ENCODE data around the gene LIMK2. TPM values are rescaled to one million over a fixed set of nuclear protein-coding genes. Genes with fewer than 3 reads are reported as not detected.
"Not testable (repeated sequence)": the region's sequence is repeated elsewhere in the genome, so short reads cannot be mapped to it uniquely, and the experiment has no call there.

Gene LIMK2
- total RNA-seq: 34.2 and 35.9 TPM in 2 replicates

DNA sequence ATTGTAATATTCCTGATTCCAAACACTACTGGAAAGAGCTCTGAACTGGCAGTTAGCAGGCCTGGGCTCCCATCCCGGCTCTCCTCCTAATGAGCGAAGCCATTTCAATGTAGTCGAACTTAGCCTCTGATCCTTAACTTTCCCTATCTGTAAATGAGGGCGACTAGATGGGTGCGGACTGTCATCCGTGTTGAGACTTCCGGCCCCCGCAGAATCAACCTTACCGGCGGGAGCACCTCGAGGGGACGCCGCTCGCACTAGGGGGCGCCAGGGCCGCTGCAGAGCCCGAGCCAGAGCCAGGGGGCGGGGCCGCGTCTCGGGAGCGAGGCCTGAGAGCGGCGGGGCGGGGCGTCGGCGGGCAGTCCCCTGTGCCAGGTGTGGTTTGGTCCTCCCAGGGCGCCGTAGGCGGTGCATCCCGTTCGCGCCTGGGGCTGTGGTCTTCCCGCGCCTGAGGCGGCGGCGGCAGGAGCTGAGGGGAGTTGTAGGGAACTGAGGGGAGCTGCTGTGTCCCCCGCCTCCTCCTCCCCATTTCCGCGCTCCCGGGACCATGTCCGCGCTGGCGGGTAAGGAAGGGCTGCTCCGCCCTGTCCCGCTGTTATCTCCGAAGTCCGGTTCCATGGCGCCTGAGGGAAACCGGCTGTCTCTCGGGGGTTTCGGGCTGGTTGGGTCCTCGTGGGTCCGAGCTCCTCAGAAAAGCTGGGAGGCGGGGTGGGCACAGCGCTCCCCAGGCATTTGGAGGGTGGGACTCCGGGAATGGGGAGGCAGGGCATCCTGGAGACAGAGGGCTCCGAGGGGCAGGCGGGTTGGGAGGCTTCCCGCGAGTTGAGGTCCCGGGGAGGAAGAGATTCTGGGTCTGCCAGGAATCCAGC lies at the start of gene LIMK2:
Gene LIMK2, plus strand, starts transcription at position 437 of the 869 bp plus-strand sequence. Its CDS starts 111 bp downstream, at position 548.
- intact Hi-C loops (cut with micrococcal nuclease): loop anchor here (1.0 to 2.0 kb wide), 5 partner anchors 19 to 243 kb away; partner anchors contain the start of genes MORC2, PIK3IP1 and TUG1
- Mint-ChIP-seq H3K9me3 (no peaks in the 10 kb centered on the region), H3K27ac (peak within 1 kb of the TSS; percentile 86), H3K4me3 (peak within 1 kb of the TSS; percentile 88), H3K4me1 (peaks cover 43% of the 10 kb centered on the region), H3K27me3 (no peaks in the 10 kb centered on the region), H3K36me3 (ENCODE audit: low read depth) (no peaks in the 10 kb centered on the region)
- DNase-seq: peak; percentile 99

DNA sequence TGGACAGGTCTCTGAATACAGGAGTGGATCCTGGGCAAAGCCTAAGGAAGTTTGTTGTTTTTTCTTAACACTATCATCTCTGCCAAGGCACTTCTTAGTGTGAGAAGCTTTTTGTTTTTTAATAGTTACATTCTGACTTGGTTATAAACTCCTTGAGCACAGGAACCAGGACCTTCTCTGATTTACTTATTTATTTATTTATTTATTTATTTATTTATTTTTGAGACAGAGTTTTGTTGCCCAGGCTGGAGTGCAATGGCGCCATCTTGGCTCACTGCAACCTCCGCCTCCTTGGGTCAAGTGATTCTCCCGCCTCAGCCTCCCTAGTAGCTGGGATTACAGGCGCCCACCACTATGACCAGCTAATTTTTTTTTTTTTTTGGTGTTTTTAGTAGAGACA lies 41.1 kb upstream of the LIMK2 start:
- Mint-ChIP-seq H3K36me3 (ENCODE audit: low read depth) (peaks cover 26% of the 10 kb centered on the region), H3K4me3 (no peak overlapping the region), H3K4me1 (peaks cover 26% of the 10 kb centered on the region), H3K9me3 (no peaks in the 10 kb centered on the region), H3K27me3 (no peaks in the 10 kb centered on the region), H3K27ac (no peak overlapping the region)
- intact Hi-C loops (cut with micrococcal nuclease): no loop called here
- DNase-seq: no peak

DNA sequence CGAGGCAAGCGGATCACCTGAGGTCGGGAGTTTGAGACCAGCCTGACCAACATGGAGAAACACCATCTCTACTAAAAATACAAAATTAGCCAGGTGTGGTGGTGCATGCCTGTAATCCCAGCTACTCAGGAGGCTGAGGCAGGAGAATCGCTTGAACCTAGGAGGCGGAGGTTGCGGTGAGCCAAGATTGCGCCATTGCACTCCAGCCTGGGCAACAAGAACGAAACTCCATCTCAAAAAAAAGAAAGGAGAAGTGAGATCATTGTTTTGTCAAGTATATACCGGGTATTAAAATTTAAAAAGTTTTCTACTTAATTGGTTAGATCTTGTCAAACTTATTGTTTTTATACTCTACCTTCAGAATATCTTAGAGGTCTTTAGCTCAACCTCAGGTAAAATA lies 40.4 kb upstream of the LIMK2 start:
- H3K4me3 Mint-ChIP-seq; DNase-seq; H3K27me3 Mint-ChIP-seq; intact Hi-C loops (cut with micrococcal nuclease); H3K9me3 Mint-ChIP-seq; H3K27ac Mint-ChIP-seq: not testable (repeated sequence)
- H3K36me3 Mint-ChIP-seq (ENCODE audit: low read depth): peaks cover 23% of the 10 kb centered on the region
- H3K4me1 Mint-ChIP-seq: peaks cover 24% of the 10 kb centered on the region

GRCh38 chr22:31173386-31174145 lies 38.5 kb upstream of the LIMK2 start:
- Mint-ChIP-seq H3K9me3 (no peaks in the 10 kb centered on the region), H3K27me3 (no peaks in the 10 kb centered on the region), H3K27ac (peak overlapping the region; percentile 72), H3K36me3 (ENCODE audit: low read depth) (peaks cover 19% of the 10 kb centered on the region), H3K4me3 (peak overlapping the region; percentile 19), H3K4me1 (peaks cover 15% of the 10 kb centered on the region)
- no peak for DNase-seq
- intact Hi-C loops (cut with micrococcal nuclease): no loop called here

- peaks cover 16% of the 10 kb centered on the region for H3K4me1 Mint-ChIP-seq
- peaks cover 23% of the 10 kb centered on the region for H3K36me3 Mint-ChIP-seq (ENCODE audit: low read depth)
- no peak for DNase-seq
- intact Hi-C loops (cut with micrococcal nuclease): no loop called here
- no peaks in the 10 kb centered on the region for H3K9me3 Mint-ChIP-seq
- no peak overlapping the region for H3K27ac Mint-ChIP-seq
- H3K4me3 Mint-ChIP-seq: no peak overlapping the region
- no peaks in the 10 kb centered on the region for H3K27me3 Mint-ChIP-seq
Observed at GRCh38 chr22:31176923-31177322, 35.2 kb upstream of the LIMK2 start.

GRCh38 chr22:31177420-31178162 lies 34.5 kb upstream of the LIMK2 start:
- peaks cover 23% of the 10 kb centered on the region for H3K36me3 Mint-ChIP-seq (ENCODE audit: low read depth)
- intact Hi-C loops (cut with micrococcal nuclease): no loop called here

DNA sequence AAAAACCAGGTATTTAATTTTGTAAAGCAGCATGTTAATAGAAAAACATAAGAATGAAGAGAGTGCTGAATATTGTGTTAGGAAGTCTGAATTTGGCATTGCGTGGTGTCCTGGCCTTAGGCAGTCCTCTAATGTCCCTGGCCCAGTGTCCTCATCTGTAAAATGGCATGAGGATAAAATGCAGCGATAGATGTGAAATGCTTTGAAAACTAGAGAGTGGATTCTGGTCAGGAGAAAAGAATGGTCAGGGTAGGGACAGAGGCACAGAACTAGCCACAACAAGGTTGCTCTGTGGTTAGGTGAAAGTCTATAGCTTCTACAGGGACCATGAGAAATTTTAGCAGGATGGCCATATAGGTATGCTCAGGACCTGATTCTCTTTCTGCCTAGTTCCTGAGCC lies 33.2 kb upstream of the LIMK2 start:
- no peak for DNase-seq
- Mint-ChIP-seq H3K36me3 (ENCODE audit: low read depth) (peaks cover 21% of the 10 kb centered on the region), H3K4me3 (no peak overlapping the region), H3K9me3 (no peaks in the 10 kb centered on the region), H3K4me1 (peaks cover 3% of the 10 kb centered on the region), H3K27ac (no peak overlapping the region), H3K27me3 (no peaks in the 10 kb centered on the region)
- intact Hi-C loops (cut with micrococcal nuclease): no loop called here

More at GRCh38 chr22:31177420-31178162, 34.5 kb upstream of the LIMK2 start:
- Mint-ChIP-seq H3K27me3 (no peaks in the 10 kb centered on the region), H3K4me1 (peaks cover 14% of the 10 kb centered on the region), H3K27ac (no peak overlapping the region), H3K4me3 (no peak overlapping the region), H3K9me3 (no peaks in the 10 kb centered on the region)
- no peak for DNase-seq

DNA sequence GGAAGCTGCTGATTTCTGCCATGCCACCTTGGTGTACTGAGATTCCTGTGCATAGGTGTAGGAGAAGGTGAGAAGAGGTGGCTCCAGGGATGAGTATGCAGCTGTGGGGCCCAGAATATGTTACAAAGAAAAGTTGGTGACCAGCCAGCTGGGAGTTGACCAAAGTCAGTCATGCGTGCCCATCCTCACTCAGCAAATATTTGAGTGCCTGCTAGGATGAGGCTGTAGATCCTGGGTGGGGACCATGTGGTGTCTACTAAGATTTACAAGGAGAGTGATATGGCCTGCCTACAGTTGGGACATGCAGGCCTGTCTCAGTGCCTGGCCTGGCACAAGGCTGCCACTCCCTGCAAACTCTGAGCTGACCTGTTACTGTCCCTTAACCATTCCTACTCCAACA lies 32.8 kb upstream of the LIMK2 start:
- intact Hi-C loops (cut with micrococcal nuclease): no loop called here
- H3K27ac Mint-ChIP-seq: no peak overlapping the region

DNA sequence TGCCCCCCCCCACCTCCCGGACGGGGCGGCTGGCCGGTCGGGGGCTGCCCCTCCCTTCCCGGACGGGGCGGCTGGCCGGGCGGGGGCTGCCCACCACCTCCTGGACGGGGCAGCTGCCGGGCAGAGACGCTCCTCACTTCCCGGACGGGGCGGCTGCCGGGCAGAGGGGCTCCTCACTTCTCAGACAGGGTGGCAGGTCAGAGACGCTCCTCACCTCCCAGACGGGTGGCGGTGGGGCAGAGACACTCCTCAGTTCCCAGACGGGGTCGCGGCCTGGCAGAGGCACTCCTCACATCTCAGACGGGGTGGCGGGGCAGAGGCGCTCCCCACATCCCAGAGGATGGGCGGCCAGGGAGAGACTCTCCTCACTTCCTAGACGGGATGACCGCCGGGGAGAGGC lies 28.1 kb upstream of the LIMK2 start:
- H3K27me3 Mint-ChIP-seq: no peaks in the 10 kb centered on the region
- H3K9me3 Mint-ChIP-seq: no peaks in the 10 kb centered on the region
- no peak overlapping the region for H3K27ac Mint-ChIP-seq
- DNase-seq: no peak
- no peak overlapping the region for H3K4me3 Mint-ChIP-seq
- H3K36me3 Mint-ChIP-seq (ENCODE audit: low read depth): peaks cover 21% of the 10 kb centered on the region
- H3K4me1 Mint-ChIP-seq: peaks cover 2% of the 10 kb centered on the region
- intact Hi-C loops (cut with micrococcal nuclease): no loop called here

More for the DNA sequence above, 32.8 kb upstream of the LIMK2 start:
- no peak overlapping the region for H3K4me3 Mint-ChIP-seq
- H3K4me1 Mint-ChIP-seq: peaks cover 2% of the 10 kb centered on the region
- peaks cover 23% of the 10 kb centered on the region for H3K36me3 Mint-ChIP-seq (ENCODE audit: low read depth)
- H3K9me3 Mint-ChIP-seq: no peaks in the 10 kb centered on the region
- DNase-seq: no peak
- H3K27me3 Mint-ChIP-seq: no peaks in the 10 kb centered on the region

DNA sequence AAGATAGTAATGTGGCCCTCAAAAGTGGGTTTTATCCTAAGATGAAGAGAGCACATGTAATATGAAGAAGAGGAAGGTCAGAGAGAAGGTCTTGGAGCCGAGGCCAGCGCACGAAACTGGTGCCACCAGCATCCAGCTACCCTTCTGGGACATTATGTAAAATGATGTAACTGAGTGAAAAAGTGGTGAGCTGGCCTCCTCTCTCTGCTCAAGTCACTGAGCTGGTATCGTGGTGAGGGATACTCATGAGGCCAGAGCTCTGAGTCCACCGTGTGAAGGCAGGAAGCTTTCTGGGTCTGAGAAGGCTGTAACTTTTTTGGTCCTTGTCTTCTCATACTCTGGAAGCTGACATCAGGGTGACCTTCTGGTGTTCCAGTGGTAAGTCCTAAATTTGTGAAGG lies 27.0 kb upstream of the LIMK2 start:
- intact Hi-C loops (cut with micrococcal nuclease): no loop called here
- Mint-ChIP-seq H3K36me3 (ENCODE audit: low read depth) (peaks cover 21% of the 10 kb centered on the region), H3K9me3 (no peaks in the 10 kb centered on the region), H3K27ac (no peak overlapping the region), H3K27me3 (no peaks in the 10 kb centered on the region), H3K4me1 (no peaks in the 10 kb centered on the region), H3K4me3 (no peak overlapping the region)
- no peak for DNase-seq

DNA sequence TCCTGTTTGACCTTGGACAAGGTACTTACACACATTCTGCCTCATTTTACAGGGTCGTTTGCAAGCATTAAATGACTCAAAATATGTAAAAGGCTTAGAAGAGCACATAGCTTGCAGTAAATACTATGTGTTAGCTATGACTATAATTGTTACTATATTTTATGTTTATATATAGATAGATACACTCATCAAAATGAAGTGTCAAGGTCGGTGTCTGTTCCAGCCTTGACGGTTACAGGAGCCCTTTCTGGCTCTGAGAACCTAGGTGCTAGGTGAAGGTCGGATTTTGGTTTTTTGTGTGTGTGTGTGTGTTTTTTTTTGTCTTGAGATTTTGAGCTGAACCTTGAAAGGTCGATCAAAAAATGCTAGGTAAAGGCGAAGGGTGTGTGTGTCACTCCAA lies 24.5 kb upstream of the LIMK2 start:
- peaks cover 1% of the 10 kb centered on the region for H3K4me1 Mint-ChIP-seq
- no peaks in the 10 kb centered on the region for H3K27me3 Mint-ChIP-seq
- H3K36me3 Mint-ChIP-seq (ENCODE audit: low read depth): peaks cover 17% of the 10 kb centered on the region
- DNase-seq: no peak
- no peaks in the 10 kb centered on the region for H3K9me3 Mint-ChIP-seq
- H3K4me3 Mint-ChIP-seq: no peak overlapping the region
- intact Hi-C loops (cut with micrococcal nuclease): no loop called here
- no peak overlapping the region for H3K27ac Mint-ChIP-seq

DNA sequence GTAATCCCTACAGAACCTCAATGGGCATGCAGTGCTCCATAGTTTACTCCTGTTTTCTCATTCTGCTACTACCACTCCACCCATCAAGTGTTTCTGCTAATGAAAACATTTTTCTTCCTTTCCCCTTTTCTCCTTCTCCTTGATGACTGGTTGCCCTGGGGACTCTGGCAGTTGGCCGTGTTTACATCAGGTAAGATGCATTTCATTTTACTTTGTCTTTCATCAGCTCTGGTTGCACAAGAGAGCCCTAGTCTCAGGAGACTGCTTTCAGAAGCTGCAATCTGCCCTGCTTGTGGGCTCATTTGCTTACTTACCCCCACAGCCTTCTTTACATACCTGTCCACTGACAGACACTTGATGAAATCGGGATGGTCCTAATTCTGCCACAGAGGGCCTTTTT lies 19.6 kb upstream of the LIMK2 start:
- Mint-ChIP-seq H3K4me1 (peaks cover 1% of the 10 kb centered on the region), H3K36me3 (ENCODE audit: low read depth) (peaks cover 26% of the 10 kb centered on the region), H3K27ac (no peak overlapping the region), H3K9me3 (no peaks in the 10 kb centered on the region), H3K27me3 (no peaks in the 10 kb centered on the region), H3K4me3 (no peak overlapping the region)
- no peak for DNase-seq
- intact Hi-C loops (cut with micrococcal nuclease): no loop called here

- Mint-ChIP-seq H3K4me3 (no peak overlapping the region), H3K27ac (no peak overlapping the region)
Observed at GRCh38 chr22:31193092-31193491, 19.0 kb upstream of the LIMK2 start.

More at GRCh38 chr22:31193092-31193491, 19.0 kb upstream of the LIMK2 start:
- intact Hi-C loops (cut with micrococcal nuclease): no loop called here
- Mint-ChIP-seq H3K4me1 (peaks cover 1% of the 10 kb centered on the region), H3K9me3 (no peaks in the 10 kb centered on the region), H3K27me3 (no peaks in the 10 kb centered on the region), H3K36me3 (ENCODE audit: low read depth) (peaks cover 21% of the 10 kb centered on the region)
- no peak for DNase-seq

Measured in activated CD4-positive, alpha-beta T cell treated with anti-CD3 and anti-CD28 coated beads, Interleukin-2, amount 10 ng/mL, durations not matched to agents 24 days and 14 days (primary cell).